HepG2 (cell line): ENCODE results near the gene MAB21L4.

Experiments
- ZNF292 ChIP-seq: sonication (generic); formaldehyde crosslinking; IDR thresholded peaks from 2 replicates; pipeline ENCODE4 v1.8.1; 2022; ENCODE audit warnings: mild to moderate bottlenecking, low read depth, missing genetic modification reagents, borderline replicate concordance
- TF ChIP-seq, protein P1 (sequence below): IDR thresholded peaks from 2 replicates; pipeline ENCODE4 v1.6.1; 2016

DNA sequence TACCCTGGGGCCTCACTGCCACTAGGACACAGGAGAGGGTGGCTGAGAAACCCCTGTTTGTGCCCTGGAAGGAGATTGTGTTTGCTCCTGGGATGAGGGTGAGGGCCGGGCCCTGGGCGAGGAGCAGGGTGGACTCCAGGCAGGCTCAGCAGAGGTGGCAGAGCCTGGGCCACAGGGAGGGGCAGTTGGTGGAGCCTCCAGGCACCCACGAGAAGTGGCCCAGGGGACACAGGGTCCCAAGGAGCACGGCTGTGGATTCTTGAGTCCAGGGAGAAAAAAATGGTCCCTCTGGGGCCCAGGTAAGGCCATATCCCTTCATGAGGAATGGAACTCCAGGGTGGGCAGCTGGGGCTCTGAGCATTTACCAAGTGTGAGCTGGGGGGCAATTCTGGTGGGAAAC, 8.3 kb downstream of the MAB21L4 start:
- TF ChIP-seq, protein P1, sequence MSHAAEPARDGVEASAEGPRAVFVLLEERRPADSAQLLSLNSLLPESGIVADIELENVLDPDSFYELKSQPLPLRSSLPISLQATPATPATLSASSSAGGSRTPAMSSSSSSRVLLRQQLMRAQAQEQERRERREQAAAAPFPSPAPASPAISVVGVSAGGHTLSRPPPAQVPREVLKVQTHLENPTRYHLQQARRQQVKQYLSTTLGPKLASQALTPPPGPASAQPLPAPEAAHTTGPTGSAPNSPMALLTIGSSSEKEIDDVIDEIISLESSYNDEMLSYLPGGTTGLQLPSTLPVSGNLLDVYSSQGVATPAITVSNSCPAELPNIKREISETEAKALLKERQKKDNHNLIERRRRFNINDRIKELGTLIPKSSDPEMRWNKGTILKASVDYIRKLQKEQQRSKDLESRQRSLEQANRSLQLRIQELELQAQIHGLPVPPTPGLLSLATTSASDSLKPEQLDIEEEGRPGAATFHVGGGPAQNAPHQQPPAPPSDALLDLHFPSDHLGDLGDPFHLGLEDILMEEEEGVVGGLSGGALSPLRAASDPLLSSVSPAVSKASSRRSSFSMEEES (CRISPR knock-in tag), result no peak
- no peak for TF ChIP-seq ZNF292 (CRISPR knock-in tag)
